Nephron (organoid): ENCODE results near the gene FNDC5.

Experiments used
- H3K27ac Mint-ChIP-seq, 3 experiments: 2 replicates each; pipeline ENCODE4 v1.8.0; 2020; ENCODE audit warnings: mixed read lengths in 3 of 3, mild to moderate bottlenecking in 2 of 3, moderate library complexity in 1 of 3
- H3K27me3 Mint-ChIP-seq: 2 replicates; pipeline ENCODE4 v1.8.0; 2021; ENCODE audit warnings: low read depth, mild to moderate bottlenecking, moderate library complexity, mixed read lengths
- H3K36me3 Mint-ChIP-seq: 2 replicates; pipeline ENCODE4 v1.8.0; 2020; ENCODE audit warnings: low read depth, mixed read lengths
- H3K4me1 Mint-ChIP-seq: 2 replicates; pipeline ENCODE4 v1.8.0; 2020; ENCODE audit warnings: mixed read lengths
- H3K4me3 Mint-ChIP-seq, 3 experiments: 2 replicates each; pipeline ENCODE4 v1.8.0; 2020; ENCODE audit warnings: mild to moderate bottlenecking in 3 of 3, mixed read lengths in 3 of 3, moderate library complexity in 2 of 3
- H3K9me3 Mint-ChIP-seq: 2 replicates; pipeline ENCODE4 v1.8.0; 2020; ENCODE audit warnings: mixed read lengths
- CTCF ChIP-seq, 3 experiments: fragments of 200-600 bp; sonication (generic); IDR thresholded peaks; one replicate each; pipeline ENCODE4 v1.5.0; 2021; ENCODE audit warnings: antibody characterized with exemption in 3 of 3; ENCODE audit not compliant: unreplicated experiment in 3 of 3

The FNDC5 gene

GRCh38 chr1:32816676-32817158 lies 54.0 kb downstream of the FNDC5 start:
- peak overlapping the region; percentile 91 to 93 (median 92) for H3K27ac Mint-ChIP-seq
- no peak for TF ChIP-seq CTCF (IDR thresholded peaks at IDR 0.05; ENCODE audit: unreplicated experiment in 3 of 3)
- H3K4me3 Mint-ChIP-seq: peak overlapping the region; percentile 97 to 100 (median 99)
- peaks cover 33% of the 10 kb centered on the region for H3K4me1 Mint-ChIP-seq
- H3K9me3 Mint-ChIP-seq: no peaks in the 10 kb centered on the region
- H3K36me3 Mint-ChIP-seq: peaks cover 9% of the 10 kb centered on the region
- no peaks in the 10 kb centered on the region for H3K27me3 Mint-ChIP-seq

DNA sequence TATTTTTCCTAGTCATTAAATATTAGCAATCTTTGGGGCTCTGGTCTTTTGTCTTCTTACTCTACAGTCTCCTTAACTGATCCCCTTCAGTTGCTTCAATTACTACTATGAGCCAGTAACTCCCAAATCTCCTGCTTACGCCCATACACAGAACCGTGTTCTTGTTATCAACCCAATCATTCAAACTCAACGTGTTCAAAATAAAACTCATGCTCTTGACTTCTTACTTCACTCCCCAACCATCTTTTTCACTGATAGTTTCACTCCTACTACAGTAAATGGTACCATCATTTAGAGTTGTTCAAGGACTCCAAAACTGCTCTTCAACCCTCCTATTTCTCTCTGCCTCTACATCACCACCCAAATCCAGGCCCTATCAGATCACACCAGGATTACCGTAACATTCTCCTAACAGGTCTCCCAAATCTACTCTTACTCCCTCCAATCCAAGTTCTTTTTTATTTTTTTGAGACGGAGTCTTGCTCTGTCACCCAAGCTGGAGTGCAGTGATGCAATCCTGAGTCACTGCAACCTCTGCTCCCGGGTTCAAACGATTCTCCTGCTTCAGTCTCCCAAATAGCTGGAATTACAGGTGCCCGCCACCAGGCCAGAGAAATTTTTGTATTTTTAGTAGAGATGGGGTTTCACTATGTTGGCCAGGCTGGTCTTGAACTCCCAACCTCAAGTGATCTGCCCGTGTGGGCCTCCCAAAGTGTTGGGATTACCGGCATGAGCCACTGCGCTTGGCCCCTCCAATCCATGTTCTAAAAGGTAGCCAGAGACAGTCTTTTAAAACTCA lies 56.6 kb downstream of the FNDC5 start:
- Mint-ChIP-seq H3K4me1 (peaks cover 32% of the 10 kb centered on the region), H3K36me3 (peaks cover 29% of the 10 kb centered on the region), H3K27ac (no peak overlapping the region), H3K4me3 (peak overlapping the region; percentile 22 to 100 (median 71)), H3K9me3 (no peaks in the 10 kb centered on the region), H3K27me3 (no peaks in the 10 kb centered on the region)
- no peak for TF ChIP-seq CTCF (IDR thresholded peaks at IDR 0.05; ENCODE audit: unreplicated experiment in 3 of 3)
